C1 segment of cervical spinal cord (tissue), 14 donors: ENCODE measurements around the gene CFAP61.
"Not testable (repeated sequence)": the region's sequence is repeated elsewhere in the genome, so short reads cannot be mapped to it uniquely, and the experiment has no call there.

ENCODE experiments used
- DNase-seq, 14 donors: peaks; one replicate each; lab custom pipeline; 2025; lab: John Stamatoyannopoulos, UW

CFAP61 gene

GRCh38 chr20:20318365-20319161 lies 266.2 kb downstream of the CFAP61 start:
- no peak for DNase-seq

- DNase-seq = no peak
These were observed 268.8 kb downstream of the CFAP61 start for GRCh38 chr20:20321134-20321533.

- no peak for DNase-seq
These were observed 269.6 kb downstream of the CFAP61 start for GRCh38 chr20:20321917-20322316.

- DNase-seq = no peak
These were observed 270.6 kb downstream of the CFAP61 start for GRCh38 chr20:20322912-20323311.

GRCh38 chr20:20327746-20328145 lies 275.4 kb downstream of the CFAP61 start:
- DNase-seq = no peak

GRCh38 chr20:20329564-20329963 lies 277.2 kb downstream of the CFAP61 start:
- no peak for DNase-seq

- DNase-seq = no peak
These were observed 278.8 kb downstream of the CFAP61 start for GRCh38 chr20:20331156-20331555.

- no peak for DNase-seq
These were observed 279.5 kb downstream of the CFAP61 start for GRCh38 chr20:20331817-20332216.

- no peak for DNase-seq
These were observed 281.5 kb downstream of the CFAP61 start for GRCh38 chr20:20333866-20334265.

- DNase-seq = no peak
These were observed 282.2 kb downstream of the CFAP61 start for GRCh38 chr20:20334489-20334888.

- peak in 1 of 14 donors; percentile 29 for DNase-seq
These were observed 285.9 kb downstream of the CFAP61 start for GRCh38 chr20:20338133-20338730.

GRCh38 chr20:20340443-20340842 lies 288.1 kb downstream of the CFAP61 start:
- no peak for DNase-seq

- DNase-seq = no peak
These were observed 289.0 kb downstream of the CFAP61 start for GRCh38 chr20:20341371-20341770.

GRCh38 chr20:20342066-20342465 lies 289.7 kb downstream of the CFAP61 start:
- no peak for DNase-seq

- no peak for DNase-seq
These were observed 291.6 kb downstream of the CFAP61 start for GRCh38 chr20:20343932-20344331.

- DNase-seq = no peak
These were observed 292.1 kb downstream of the CFAP61 start for GRCh38 chr20:20344476-20344875.

GRCh38 chr20:20353576-20353975 lies 301.2 kb downstream of the CFAP61 start:
- no peak for DNase-seq

GRCh38 chr20:20355503-20355902 lies 303.2 kb downstream of the CFAP61 start:
- DNase-seq = not testable (repeated sequence)

GRCh38 chr20:20358801-20359200 lies 306.5 kb downstream of the CFAP61 start:
- DNase-seq = peak in 1 of 14 donors; percentile 7

- DNase-seq = no peak
These were observed 307.3 kb downstream of the CFAP61 start for GRCh38 chr20:20359628-20360027.

GRCh38 chr20:20360464-20360863 lies 308.1 kb downstream of the CFAP61 start:
- peak in 7 of 14 donors; percentile 12 to 71 (median 18) for DNase-seq

GRCh38 chr20:20362774-20363433 lies 310.6 kb downstream of the CFAP61 start:
- DNase-seq = peak in 3 of 14 donors; percentile 8 to 75 (median 48)

- DNase-seq = peak in 1 of 14 donors; percentile 69
These were observed 311.1 kb downstream of the CFAP61 start for GRCh38 chr20:20363434-20363798.
